ENCODE measurements around the gene ARL6IP4. TPM values are rescaled to one million over a fixed set of nuclear protein-coding genes. Genes with fewer than 3 reads are reported as not detected.

ARL6IP4 gene
- polyA plus RNA-seq, 1 donor: 208 TPM

- Histone ChIP-seq H3K36me3 (ENCODE audit: control insufficient read depth, insufficient read depth, low read length) (no peaks in the 10 kb centered on the region), H3K27ac (ENCODE audit: low read length) (no peak overlapping the region), H3K4me3 (ENCODE audit: low read length) (no peak overlapping the region), H3K27me3 (ENCODE audit: control insufficient read depth, insufficient read depth, low read length) (no peaks in the 10 kb centered on the region), H3K4me1 (ENCODE audit: control insufficient read depth, insufficient read depth, low read length) (peaks cover 15% of the 10 kb centered on the region), H3K9me3 (ENCODE audit: control insufficient read depth, low read depth, low read length) (no peaks in the 10 kb centered on the region)
- WGBS (ENCODE audit: insufficient coverage, low lambda C conversion rate): no CpG with 5 or more reads among the region's 13 CpGs
- no peak for DNase-seq
Measured at GRCh38 chr12:122943196-122943595, 37.3 kb upstream of the ARL6IP4 start.

GRCh38 chr12:122944605-122945592 is 35.6 kb upstream of the ARL6IP4 start:
- Histone ChIP-seq H3K27me3 (ENCODE audit: control insufficient read depth, insufficient read depth, low read length) (no peaks in the 10 kb centered on the region), H3K9me3 (ENCODE audit: control insufficient read depth, low read depth, low read length) (no peaks in the 10 kb centered on the region), H3K27ac (ENCODE audit: low read length) (no peak overlapping the region), H3K4me1 (ENCODE audit: control insufficient read depth, insufficient read depth, low read length) (peaks cover 12% of the 10 kb centered on the region), H3K4me3 (ENCODE audit: low read length) (no peak overlapping the region), H3K36me3 (ENCODE audit: control insufficient read depth, insufficient read depth, low read length) (no peaks in the 10 kb centered on the region)
- no peak for DNase-seq
- WGBS (ENCODE audit: insufficient coverage, low lambda C conversion rate): no CpG with 5 or more reads among the region's 14 CpGs

- no CpG with 5 or more reads among the region's 10 CpGs for WGBS (ENCODE audit: insufficient coverage, low lambda C conversion rate)
Measured at GRCh38 chr12:122946690-122947341, 33.7 kb upstream of the ARL6IP4 start.

GRCh38 chr12:122947352-122947792 is 33.1 kb upstream of the ARL6IP4 start:
- H3K4me1 ChIP-seq (ENCODE audit: control insufficient read depth, insufficient read depth, low read length): peaks cover 22% of the 10 kb centered on the region
- no CpG with 5 or more reads among the region's 15 CpGs for WGBS (ENCODE audit: insufficient coverage, low lambda C conversion rate)
- no peaks in the 10 kb centered on the region for H3K27me3 ChIP-seq (ENCODE audit: control insufficient read depth, insufficient read depth, low read length)
- no peak for DNase-seq
- H3K36me3 ChIP-seq (ENCODE audit: control insufficient read depth, insufficient read depth, low read length): no peaks in the 10 kb centered on the region
- H3K27ac ChIP-seq (ENCODE audit: low read length): peak overlapping the region; percentile 82
- no peak overlapping the region for H3K4me3 ChIP-seq (ENCODE audit: low read length)
- no peaks in the 10 kb centered on the region for H3K9me3 ChIP-seq (ENCODE audit: control insufficient read depth, low read depth, low read length)

More at GRCh38 chr12:122946690-122947341, 33.7 kb upstream of the ARL6IP4 start:
- H3K27ac ChIP-seq (ENCODE audit: low read length): peak overlapping the region; percentile 82
- H3K4me3 ChIP-seq (ENCODE audit: low read length): no peak overlapping the region
- H3K4me1 ChIP-seq (ENCODE audit: control insufficient read depth, insufficient read depth, low read length): peaks cover 20% of the 10 kb centered on the region
- no peaks in the 10 kb centered on the region for H3K9me3 ChIP-seq (ENCODE audit: control insufficient read depth, low read depth, low read length)
- no peaks in the 10 kb centered on the region for H3K27me3 ChIP-seq (ENCODE audit: control insufficient read depth, insufficient read depth, low read length)
- peak; percentile 82 to 84 for DNase-seq
- H3K36me3 ChIP-seq (ENCODE audit: control insufficient read depth, insufficient read depth, low read length): no peaks in the 10 kb centered on the region

DNA sequence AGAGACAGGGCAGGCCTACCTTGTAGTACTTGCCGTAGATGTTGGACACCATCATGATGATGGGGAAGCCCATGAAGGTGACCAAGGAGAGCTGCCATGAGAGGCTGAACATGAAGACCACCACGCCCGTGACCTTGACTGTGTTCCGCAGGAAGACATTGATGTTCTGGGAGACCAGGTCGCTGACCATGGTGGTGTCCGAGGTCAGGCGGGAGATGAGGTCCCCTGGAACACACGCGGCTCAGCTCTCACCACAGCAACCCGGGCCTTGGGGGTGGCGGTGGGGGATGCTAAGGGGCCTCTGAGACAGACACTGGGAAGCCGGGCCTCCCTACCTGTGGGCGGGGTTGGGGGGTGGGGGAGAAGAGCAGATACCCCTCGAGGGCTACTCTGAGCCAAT is 31.9 kb upstream of the ARL6IP4 start:
- no peak for DNase-seq
- no peaks in the 10 kb centered on the region for H3K9me3 ChIP-seq (ENCODE audit: control insufficient read depth, low read depth, low read length)
- no peak overlapping the region for H3K27ac ChIP-seq (ENCODE audit: low read length)
- no peaks in the 10 kb centered on the region for H3K27me3 ChIP-seq (ENCODE audit: control insufficient read depth, insufficient read depth, low read length)
- no peak overlapping the region for H3K4me3 ChIP-seq (ENCODE audit: low read length)
- WGBS (ENCODE audit: insufficient coverage, low lambda C conversion rate): no CpG with 5 or more reads among the region's 14 CpGs
- no peaks in the 10 kb centered on the region for H3K36me3 ChIP-seq (ENCODE audit: control insufficient read depth, insufficient read depth, low read length)
- peaks cover 17% of the 10 kb centered on the region for H3K4me1 ChIP-seq (ENCODE audit: control insufficient read depth, insufficient read depth, low read length)

DNA sequence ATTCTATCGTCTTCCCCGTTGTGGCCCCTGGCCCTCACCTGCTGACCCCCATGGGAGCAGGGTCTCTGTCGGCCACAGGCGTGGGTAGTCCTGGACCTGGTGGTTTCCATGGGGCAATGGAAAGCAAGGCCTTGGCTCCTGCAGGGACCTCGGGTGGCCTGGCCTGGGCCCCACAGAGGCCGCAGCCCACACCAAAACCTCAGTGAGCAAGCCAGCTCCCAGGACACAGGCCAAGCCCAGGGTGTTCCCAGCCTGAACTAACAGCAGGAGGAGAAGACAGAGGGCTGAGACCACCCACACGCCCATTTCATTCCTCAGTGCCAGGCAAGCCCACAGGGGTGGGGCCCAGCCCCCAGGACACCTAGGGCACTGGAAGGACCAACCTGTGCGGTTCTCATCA is 31.1 kb upstream of the ARL6IP4 start:
- Histone ChIP-seq H3K4me1 (ENCODE audit: control insufficient read depth, insufficient read depth, low read length) (peaks cover 17% of the 10 kb centered on the region), H3K36me3 (ENCODE audit: control insufficient read depth, insufficient read depth, low read length) (no peaks in the 10 kb centered on the region), H3K27ac (ENCODE audit: low read length) (no peak overlapping the region), H3K4me3 (ENCODE audit: low read length) (no peak overlapping the region), H3K9me3 (ENCODE audit: control insufficient read depth, low read depth, low read length) (no peaks in the 10 kb centered on the region), H3K27me3 (ENCODE audit: control insufficient read depth, insufficient read depth, low read length) (no peaks in the 10 kb centered on the region)
- no peak for DNase-seq
- WGBS (ENCODE audit: insufficient coverage, low lambda C conversion rate): no CpG with 5 or more reads among the region's 8 CpGs

GRCh38 chr12:122949816-122950675 is 30.4 kb upstream of the ARL6IP4 start:
- no peak for DNase-seq
- Histone ChIP-seq H3K36me3 (ENCODE audit: control insufficient read depth, insufficient read depth, low read length) (no peaks in the 10 kb centered on the region), H3K4me3 (ENCODE audit: low read length) (no peak overlapping the region), H3K9me3 (ENCODE audit: control insufficient read depth, low read depth, low read length) (no peaks in the 10 kb centered on the region), H3K27ac (ENCODE audit: low read length) (no peak overlapping the region), H3K27me3 (ENCODE audit: control insufficient read depth, insufficient read depth, low read length) (no peaks in the 10 kb centered on the region), H3K4me1 (ENCODE audit: control insufficient read depth, insufficient read depth, low read length) (peaks cover 17% of the 10 kb centered on the region)
- WGBS (ENCODE audit: insufficient coverage, low lambda C conversion rate): no CpG with 5 or more reads among the region's 27 CpGs

DNA sequence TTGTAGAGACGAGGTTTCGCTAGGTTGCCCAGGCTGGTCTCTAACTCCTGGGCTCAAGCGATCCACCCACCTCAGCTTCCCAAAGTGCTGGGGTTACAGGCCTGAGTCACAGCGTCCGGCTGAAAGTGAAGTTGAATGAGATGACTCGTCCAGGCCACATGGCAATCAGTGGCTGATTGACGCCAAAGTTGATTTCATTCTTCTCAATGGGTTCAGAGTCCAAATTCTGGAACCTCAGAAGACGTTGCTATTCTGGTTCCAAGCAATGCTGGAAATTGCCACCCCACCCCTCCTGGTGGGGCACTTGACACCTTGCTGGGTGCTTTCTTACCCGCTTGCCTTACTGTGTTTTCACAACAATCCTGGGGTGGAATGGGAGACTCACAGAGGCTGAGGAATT is 29.1 kb upstream of the ARL6IP4 start:
- H3K27ac ChIP-seq (ENCODE audit: low read length): peak overlapping the region; percentile 9
- peak; percentile 63 to 77 for DNase-seq
- H3K9me3 ChIP-seq (ENCODE audit: control insufficient read depth, low read depth, low read length): no peaks in the 10 kb centered on the region
- WGBS (ENCODE audit: insufficient coverage, low lambda C conversion rate): no CpG with 5 or more reads among the region's 9 CpGs
- H3K4me3 ChIP-seq (ENCODE audit: low read length): no peak overlapping the region
- H3K4me1 ChIP-seq (ENCODE audit: control insufficient read depth, insufficient read depth, low read length): peaks cover 17% of the 10 kb centered on the region
- H3K36me3 ChIP-seq (ENCODE audit: control insufficient read depth, insufficient read depth, low read length): no peaks in the 10 kb centered on the region
- no peaks in the 10 kb centered on the region for H3K27me3 ChIP-seq (ENCODE audit: control insufficient read depth, insufficient read depth, low read length)

- peak; percentile 64 to 66 for DNase-seq
- Histone ChIP-seq H3K4me1 (ENCODE audit: control insufficient read depth, insufficient read depth, low read length) (peaks cover 12% of the 10 kb centered on the region), H3K4me3 (ENCODE audit: low read length) (no peak overlapping the region), H3K9me3 (ENCODE audit: control insufficient read depth, low read depth, low read length) (no peaks in the 10 kb centered on the region), H3K27me3 (ENCODE audit: control insufficient read depth, insufficient read depth, low read length) (no peaks in the 10 kb centered on the region), H3K36me3 (ENCODE audit: control insufficient read depth, insufficient read depth, low read length) (no peaks in the 10 kb centered on the region), H3K27ac (ENCODE audit: low read length) (peak overlapping the region; percentile 9)
- WGBS (ENCODE audit: insufficient coverage, low lambda C conversion rate): no CpG with 5 or more reads among the region's 12 CpGs
Measured at GRCh38 chr12:122951979-122952892, 28.2 kb upstream of the ARL6IP4 start.

All from large intestine (tissue), 3 donors.